ENCODE results near the gene GMIP. TPM values are rescaled to one million over a fixed set of nuclear protein-coding genes. Genes with fewer than 3 reads are reported as not detected.

GMIP gene
- total RNA-seq = 3.3 and 4.1 TPM in 2 replicates

GRCh38 chr19:19643158-19644053 lies at the start of gene GMIP:
GMIP (minus strand) TSS chr19:19643657; CDS start chr19:19643529, 128 bp downstream.

GRCh38 chr19:19668230-19669012 lies 25.0 kb upstream of the GMIP start, which contains the start of gene ZNF101:
ZNF101 (plus strand) TSS chr19:19668839; CDS start chr19:19668964, 125 bp downstream.

GRCh38 chr19:19663256-19664120 lies 20.0 kb upstream of the GMIP start, which contains the start of gene ATP13A1:
ATP13A1 (minus strand) TSS chr19:19663676; CDS start chr19:19663666, 10 bp downstream.

GRCh38 chr19:19627621-19628500 lies 15.6 kb downstream of the GMIP start, which contains the start of gene LPAR2:
LPAR2 (minus strand) TSS chr19:19628220; CDS start chr19:19627275, 945 bp downstream.

GRCh38 chr19:19618219-19619051 lies 25.0 kb downstream of the GMIP start, which contains the start of gene PBX4:
PBX4 (minus strand) TSS chr19:19618687; CDS start chr19:19618629, 58 bp downstream.

Other genes starting within 250 kb of the GMIP start
- gene GATAD2A, start 238.0 kb downstream of the GMIP start, total RNA-seq = 17.8 and 30.2 TPM in 2 replicates
- 1.4 and 1.8 TPM in 2 replicates for gene TSSK6, start 128.1 kb downstream of the GMIP start, total RNA-seq
- 405 and 429 TPM in 2 replicates for gene NDUFA13, start 127.4 kb downstream of the GMIP start, total RNA-seq
- gene YJEFN3, start 114.7 kb downstream of the GMIP start, total RNA-seq = 0.57 and 0.92 TPM in 2 replicates
- gene CILP2, start 105.4 kb downstream of the GMIP start, total RNA-seq = 0.14 and 0.37 TPM in 2 replicates
- 0.43 and 0.55 TPM in 2 replicates for gene PBX4, start 25.0 kb downstream of the GMIP start, total RNA-seq
- gene LPAR2, start 15.4 kb downstream of the GMIP start, total RNA-seq = 0.71 and 1.3 TPM in 2 replicates
- 21.8 and 28.8 TPM in 2 replicates for gene ATP13A1, start 20.0 kb upstream of the GMIP start, total RNA-seq
- gene ZNF101, start 25.2 kb upstream of the GMIP start, total RNA-seq = 5.0 and 6.0 TPM in 2 replicates
- gene ZNF14, start 89.5 kb upstream of the GMIP start, total RNA-seq = 5.5 and 6.0 TPM in 2 replicates
- 9.5 and 9.7 TPM in 2 replicates for gene ZNF506, start 178.1 kb upstream of the GMIP start, total RNA-seq
- 2.3 and 3.7 TPM in 2 replicates for gene ZNF253, start 222.2 kb upstream of the GMIP start, total RNA-seq

All from smooth muscle cell of bladder (primary cell).